ENCODE results near the gene ABCG1.

Gene ABCG1

GRCh38 chr21:42346441-42346840, 127.5 kb downstream of the ABCG1 start:
- no peaks in the 10 kb centered on the region for H3K27me3 ChIP-seq (ENCODE audit: control insufficient read depth in 1 of 2, insufficient read depth in 2 of 2, low read length in 2 of 2)
- H3K27ac ChIP-seq (ENCODE audit: low read depth, low read length), result no peak overlapping the region
- no peaks in the 10 kb centered on the region for H3K36me3 ChIP-seq (ENCODE audit: control insufficient read depth in 1 of 2, insufficient read depth in 2 of 2, low read length in 2 of 2)
- H3K9me3 ChIP-seq (ENCODE audit: control insufficient read depth in 1 of 2, low read length in 2 of 2), result no peaks in the 10 kb centered on the region
- no peak overlapping the region for H3K9ac ChIP-seq (ENCODE audit: low read depth in 1 of 2, low read length in 2 of 2)
- H3K4me3 ChIP-seq (ENCODE audit: low read depth in 1 of 2, low read length in 2 of 2), result no peak overlapping the region
- H3K4me1 ChIP-seq (ENCODE audit: control insufficient read depth in 1 of 2, insufficient read depth in 2 of 2, low read length in 2 of 2), result no peaks in the 10 kb centered on the region

All from duodenal mucosa (tissue), 2 donors.